ENCODE measurements around the gene TSPAN9. TPM values are rescaled to one million over a fixed set of nuclear protein-coding genes. Genes with fewer than 3 reads are reported as not detected.

TSPAN9 gene
- total RNA-seq, 1 donor from 2014 or later, result 54.4 TPM

DNA sequence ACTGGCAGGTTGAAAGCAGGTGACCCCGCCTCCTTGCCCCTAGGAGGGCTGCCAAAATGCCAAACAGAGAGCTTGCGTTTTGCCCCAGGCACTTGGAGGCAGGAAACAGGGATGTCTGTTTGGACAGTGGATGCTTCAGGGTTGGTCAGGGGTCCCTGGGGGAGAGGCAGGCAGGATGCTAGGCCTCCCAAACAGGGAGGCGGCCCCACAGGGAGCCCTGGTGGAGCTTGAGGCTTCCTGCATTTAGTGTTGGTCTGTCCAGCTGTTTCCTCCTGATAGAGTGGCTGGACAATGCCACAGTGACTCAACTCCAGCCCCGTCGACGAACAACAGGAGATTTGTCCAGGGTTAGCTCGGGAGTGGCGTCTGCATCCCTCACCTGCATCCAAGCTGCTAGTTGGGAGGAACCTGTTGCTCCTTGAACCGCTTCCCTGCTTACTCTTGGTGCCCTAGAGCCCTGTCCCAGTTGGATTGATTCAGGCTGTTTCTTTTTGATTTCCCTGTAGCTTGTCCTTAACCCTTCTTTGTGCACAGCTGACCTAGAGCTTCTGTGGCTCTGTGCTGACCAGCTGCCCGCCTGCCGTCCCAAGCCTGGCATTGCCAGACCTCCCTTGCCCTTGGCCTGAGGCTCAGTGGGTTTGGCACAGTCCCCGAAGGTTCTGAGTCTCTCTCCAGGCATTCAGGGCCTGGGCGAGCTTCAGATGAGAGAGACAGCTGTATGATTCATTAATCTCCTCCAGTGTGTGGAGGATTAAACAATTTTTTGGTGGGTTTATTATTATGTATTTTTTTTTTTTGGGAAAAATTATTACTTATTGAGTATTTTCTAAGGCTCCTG, 45.9 kb downstream of the TSPAN9 start:
- DNase-seq (ENCODE audit: low spot score), result peak; percentile 52

DNA sequence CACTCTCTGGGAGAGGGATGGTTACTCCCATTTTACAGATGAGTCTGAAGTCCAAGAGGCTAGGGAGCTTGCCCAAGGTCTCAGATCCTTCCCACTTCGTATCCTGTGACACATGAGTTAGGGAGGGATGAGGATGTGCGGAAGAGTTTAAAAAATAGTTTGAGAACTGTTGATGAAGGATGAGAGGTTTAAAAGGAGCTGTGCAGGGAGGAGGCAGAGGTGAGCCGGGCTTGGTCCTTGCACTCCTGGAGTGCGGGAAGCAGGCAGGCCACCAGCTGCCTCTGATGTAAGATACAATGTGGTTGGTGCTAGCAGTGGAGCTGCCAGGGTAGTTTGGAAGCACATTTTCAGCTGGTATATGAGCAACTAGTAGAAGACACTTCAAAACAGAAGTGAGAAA, 46.5 kb downstream of the TSPAN9 start:
- DNase-seq (ENCODE audit: low spot score), result no peak

DNA sequence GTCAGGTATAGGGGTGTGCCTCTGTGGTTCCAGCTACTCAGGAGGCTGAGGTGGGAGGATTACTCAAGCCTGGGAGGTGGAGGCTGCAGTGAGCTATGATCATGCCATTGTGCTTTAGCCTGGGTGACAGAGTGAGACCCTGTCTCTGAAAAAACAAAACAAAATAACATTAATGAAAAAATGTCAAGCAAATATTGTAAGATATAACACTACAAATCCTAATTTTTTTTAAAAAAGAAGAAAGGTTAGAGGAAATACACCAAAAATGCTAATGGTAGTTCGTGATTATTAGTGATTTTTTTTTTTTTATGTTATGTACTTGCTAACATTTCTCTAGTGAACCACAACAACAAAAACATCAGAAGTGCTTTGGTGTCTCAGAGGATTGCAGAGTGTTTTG, 47.7 kb downstream of the TSPAN9 start:
- DNase-seq (ENCODE audit: low spot score), result no peak

DNA sequence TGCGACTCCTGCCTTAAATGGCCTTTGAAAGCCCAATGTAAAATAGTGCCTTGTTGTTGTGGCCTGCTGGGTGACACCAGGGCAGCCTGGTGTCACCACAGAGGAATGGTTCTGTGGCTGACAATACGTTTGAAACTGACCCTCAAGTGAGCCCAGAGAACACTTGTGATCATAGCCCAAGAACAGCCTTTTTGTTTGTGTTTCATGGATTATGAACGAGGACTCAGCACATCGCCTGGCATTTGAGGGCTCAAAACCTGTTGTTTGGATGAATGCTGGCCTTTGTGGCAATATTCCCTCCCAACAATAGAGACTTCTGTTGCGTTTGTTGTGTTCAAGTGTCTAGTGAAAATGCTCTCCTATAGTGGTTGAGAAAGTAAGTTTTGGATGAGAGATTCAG, 48.5 kb downstream of the TSPAN9 start:
- DNase-seq (ENCODE audit: low spot score), result no peak

DNA sequence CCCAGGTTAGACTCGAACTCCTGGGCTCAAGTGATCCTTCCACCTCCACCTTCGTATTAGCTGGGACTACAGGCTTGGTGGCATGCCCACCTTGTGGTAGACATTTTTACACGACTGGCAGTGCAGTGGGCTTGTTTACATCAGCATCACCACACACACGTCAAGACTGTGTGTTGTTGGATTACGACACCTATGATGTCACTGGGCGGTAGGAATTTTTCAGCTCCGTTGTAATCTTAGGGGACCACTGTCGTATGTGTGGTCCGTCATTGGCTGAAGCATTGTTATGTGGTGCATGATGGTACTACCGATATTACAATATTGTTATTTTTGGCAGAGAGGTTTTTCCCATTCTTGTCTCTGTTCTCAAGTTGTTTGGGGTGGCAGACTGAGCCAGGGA, 50.7 kb downstream of the TSPAN9 start:
- DNase-seq (ENCODE audit: low spot score), result no peak

DNA sequence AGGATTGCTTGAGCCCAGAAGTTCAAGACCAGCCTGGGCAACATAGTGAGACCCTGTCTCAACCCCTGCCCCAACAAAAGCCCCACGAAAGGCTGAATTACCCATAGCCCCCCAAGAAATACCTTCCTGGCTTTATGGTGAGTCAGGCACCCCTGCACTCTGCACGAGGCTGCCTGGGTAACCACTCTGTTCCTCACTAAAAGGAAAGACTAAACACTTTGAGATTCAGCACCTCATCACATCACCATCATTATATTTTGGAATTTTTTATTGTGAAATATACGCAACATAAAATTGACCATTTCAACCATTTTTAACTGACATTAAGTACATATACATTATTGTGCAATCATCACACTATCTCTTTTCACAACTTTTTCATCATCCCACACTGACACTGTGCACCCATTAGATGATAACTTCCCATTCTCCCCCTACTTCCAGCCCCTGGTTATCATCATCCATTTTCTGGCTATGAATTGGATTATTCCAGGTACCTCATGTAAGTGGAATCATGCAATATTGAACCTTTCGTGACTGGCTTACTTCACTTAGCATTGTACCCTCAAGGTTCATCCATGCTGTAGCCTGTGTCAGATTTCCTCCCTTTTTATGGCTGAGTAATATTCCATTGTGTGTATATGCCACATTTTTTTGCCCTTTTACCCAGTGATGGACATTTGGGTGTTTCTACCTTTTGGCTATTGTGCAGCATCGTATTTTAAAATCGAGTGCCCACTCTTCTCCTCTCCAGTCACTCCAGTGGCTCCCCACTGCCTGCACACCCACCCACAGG, 51.5 kb downstream of the TSPAN9 start:
- no peak for DNase-seq (ENCODE audit: low spot score)

DNA sequence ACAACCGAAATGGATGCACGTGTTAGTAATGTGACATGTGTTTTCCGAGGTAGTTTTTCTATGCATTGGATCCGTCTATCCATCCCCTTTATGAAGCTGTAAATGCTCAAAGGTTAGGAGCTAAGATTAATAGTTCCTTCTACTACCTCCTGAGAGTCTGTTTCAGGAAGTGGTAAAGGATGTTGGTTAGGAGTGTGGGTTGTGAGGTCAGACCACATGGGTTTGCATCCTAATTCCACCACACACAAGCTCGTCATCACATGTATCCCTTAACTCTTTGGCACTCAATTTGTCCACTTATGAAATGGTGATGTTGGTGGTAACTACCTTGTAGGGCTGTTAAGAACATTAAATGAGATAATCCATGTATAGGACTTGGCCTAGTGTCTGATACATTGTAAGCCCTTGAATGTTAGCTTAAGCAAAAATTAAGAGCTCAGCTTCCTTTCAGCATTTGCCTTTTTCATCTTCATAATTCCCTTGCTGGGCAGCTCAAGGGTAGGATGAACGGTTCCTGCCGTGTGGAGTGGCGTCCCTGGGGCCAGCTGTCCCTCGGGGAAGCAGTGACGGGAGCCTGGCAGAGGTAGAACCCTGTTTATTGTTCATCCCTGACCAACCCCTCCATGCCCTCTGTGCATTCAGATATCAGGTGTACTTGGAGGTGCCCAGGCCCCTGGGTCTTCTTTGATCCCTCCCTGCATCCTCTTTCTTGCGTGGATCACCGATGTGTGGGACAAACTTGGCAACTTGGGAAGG, 52.3 kb downstream of the TSPAN9 start:
- no peak for DNase-seq (ENCODE audit: low spot score)

DNA sequence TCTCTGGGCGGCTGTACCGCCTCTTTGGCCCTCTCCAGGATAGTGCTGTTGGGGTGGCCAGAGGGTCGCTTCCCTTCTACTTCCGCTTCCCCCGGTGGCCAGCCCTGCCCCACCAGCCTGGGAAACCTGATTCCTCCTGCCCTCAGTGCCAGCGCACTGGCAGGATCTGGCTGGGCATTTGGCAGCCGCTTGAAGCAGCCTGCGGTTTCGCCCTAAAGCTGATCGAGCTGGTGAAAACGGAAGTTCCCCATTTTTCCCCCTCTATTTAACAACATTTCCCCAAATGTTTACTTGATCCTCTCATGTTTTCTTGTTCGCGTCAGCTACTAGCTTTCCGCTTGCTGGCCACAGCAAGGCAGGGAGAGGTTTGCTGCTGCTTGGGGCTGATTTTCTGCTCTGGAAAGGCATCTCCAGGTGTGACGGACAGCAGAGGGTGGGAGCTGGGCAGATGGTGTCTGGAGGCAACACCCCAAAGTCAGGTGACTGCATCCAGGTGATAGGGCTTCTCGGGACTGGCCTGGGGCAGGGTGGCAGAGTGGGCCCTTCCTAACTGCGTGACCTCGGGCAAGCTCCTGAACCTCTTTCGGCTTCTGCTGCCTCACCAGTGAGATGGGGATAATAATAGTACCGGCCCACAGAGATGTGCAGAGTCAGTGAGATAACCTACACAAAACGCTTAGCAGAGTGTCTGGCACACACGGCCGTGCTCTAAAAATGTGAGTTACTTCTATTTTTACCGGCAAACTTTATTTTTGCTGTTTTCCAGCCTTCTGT, 53.1 kb downstream of the TSPAN9 start:
- DNase-seq (ENCODE audit: low spot score), result no peak

DNA sequence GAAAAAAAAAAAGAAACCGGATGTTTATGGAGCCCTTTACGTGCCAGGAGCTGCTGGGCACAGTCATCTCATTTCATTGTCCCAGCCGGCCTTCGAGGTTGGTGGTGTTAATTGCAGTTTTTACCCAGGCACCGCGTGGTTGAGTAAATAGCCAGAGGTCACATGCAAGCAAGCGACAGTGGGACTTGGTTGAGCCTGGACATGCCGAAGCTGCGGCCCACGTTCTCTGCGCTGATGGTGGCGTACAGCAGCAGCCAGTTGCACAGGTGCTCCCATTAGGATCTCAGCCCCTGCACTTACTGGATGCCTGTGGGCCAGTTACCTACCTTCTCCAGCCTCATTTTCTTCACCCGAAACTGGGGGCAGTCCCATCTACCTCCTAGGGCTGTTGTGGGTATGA, 54.0 kb downstream of the TSPAN9 start:
- DNase-seq (ENCODE audit: low spot score), result no peak

DNA sequence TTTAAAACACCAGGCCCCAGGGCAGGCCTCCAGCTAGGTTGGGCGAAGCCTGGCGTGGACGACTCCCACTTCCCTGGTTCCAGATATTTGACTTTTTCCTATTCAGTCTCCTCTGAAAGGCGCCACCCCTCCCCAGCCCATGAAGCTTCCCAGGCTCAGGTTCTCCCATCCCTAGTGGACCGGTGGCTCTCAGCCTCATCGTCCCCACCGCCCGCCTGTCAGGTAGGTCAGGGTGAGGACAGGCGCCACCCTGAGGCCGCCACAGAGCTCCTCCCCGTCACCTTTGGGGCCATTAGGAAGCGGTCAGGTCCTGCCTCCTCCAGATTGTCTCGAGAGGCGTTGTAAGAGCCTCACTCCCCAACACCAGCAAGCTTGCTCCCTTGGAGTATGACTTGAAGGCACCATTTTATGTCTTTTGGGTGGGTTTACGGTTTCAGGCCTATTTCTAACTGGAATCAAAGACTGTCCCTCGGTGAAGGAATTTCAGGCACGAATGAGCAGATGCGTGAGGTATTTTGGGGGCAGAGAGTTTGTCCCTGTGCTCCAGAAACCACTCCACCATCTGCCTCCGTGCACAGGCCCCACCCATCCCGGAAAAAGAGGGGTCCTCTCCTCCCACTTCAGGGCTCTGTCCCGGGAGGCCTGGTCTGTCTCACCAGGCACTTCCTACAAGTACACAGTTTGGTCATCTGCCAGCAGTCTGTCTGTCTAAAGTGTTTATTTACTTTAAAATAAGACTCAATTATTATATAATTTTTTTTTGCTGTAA, 55.6 kb downstream of the TSPAN9 start:
- DNase-seq (ENCODE audit: low spot score), result peak; percentile 90

DNA sequence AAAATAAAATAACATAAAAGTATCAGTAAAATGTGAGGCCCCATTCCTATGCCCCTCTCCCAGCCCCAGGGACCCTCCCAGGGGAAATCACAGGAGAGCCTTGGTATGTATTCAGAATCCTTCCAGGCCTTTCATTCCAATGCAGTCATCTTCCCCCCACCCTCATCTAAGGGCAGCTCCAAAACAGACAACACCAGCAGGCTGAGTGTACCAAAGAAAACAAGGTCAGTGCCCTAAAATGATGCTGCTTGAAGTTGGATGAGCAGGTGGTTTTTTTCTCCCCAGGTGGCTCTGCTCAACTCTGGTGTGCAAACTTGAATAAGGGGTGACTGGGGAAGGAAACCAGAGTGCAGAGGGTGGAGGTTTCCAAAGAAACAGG, 56.2 kb downstream of the TSPAN9 start:
- no peak for DNase-seq (ENCODE audit: low spot score)

DNA sequence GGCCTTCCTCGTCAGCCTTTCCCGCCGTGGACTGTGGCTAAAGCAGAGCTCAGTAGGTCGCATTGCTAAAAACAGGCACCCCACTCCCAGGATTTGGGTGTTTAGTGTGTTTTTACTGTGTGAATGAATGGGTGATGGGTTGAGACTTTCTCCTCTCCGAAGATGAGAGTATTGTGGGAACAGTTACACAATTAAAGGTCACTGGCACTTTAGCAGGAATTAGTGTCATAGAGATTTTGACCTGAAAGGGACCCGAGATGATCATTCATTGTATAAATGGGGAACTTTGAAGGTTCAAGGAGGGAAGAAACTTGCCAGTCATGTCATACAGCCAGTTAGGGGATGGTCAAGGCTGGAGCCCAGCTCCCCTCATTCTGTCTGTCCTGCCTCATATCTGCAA, 56.9 kb downstream of the TSPAN9 start:
- no peak for DNase-seq (ENCODE audit: low spot score)

DNA sequence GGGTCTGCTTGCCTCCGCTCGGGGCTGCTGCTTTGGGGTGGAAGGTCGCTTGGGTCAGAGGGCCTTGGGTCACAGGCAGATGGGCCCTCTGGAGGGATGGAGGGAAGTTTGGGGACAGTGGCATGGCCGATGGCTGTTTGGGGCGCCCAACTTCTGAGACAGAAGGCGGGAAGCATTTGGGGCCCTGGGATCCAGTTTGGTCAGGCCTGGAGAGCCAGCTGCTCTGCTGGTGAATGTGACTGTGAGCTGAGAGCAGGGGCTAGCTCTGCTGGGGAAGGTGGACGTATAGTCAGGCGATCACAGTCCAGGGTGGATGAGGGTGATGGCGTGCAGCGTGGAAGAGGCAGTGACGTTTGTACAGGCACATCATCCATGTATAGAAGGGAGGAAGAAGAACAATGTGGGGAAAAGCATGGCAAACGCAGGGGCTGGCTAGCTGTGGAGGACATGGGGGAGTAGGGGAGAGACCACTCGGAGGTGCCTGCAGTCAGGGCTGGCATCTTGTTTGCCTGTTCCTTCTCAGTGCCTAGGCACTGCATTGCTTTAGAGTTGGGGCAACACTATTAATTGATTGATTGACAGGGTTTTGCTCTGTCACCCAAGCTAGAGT, 57.5 kb downstream of the TSPAN9 start:
- no peak for DNase-seq (ENCODE audit: low spot score)

DNA sequence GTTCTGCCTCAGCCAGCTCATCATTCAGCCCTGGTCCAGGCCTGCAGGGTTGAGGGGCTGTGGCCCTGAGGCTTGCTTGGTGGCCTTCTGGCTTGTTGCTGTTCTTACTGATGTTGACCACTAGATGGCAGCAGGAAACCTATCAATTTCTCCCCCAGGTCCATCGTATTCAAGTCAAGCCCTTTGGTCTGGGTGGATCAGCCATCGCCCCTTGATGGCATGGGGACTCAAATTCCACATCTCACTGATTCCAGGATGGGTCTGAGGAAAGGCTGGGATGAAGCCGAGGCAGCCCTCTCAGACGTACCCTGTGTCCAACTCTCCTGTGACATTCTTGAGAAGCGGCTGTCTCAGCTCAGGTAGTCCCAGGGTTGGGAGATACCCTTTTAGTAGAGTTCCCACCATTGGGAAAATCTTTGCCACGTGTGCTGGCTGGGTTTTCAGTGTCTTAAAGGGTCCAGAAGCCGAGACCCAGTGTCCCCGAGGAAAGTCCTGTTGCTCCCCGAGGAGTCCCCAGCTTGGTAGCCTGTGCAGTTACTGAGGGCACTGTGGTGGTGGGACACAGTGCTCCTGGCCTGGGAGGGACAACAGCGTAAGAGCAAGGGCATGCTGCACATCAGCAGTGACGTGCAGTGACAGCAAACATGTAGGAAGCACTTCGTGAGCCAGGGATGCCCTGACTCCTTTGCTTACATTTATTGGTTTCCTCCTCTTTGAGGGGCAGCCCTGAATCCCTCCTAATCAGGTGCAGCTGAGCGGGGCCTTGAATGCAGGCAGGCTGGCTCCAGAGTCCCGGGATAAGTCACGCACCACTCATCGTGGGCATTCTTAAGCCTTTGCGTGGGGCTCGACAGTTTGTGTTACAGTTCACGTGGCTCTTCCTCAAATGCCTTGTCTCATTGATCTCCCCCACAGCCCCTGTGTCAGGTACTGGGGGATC, 58.6 kb downstream of the TSPAN9 start:
- DNase-seq (ENCODE audit: low spot score), result peak; percentile 75

DNA sequence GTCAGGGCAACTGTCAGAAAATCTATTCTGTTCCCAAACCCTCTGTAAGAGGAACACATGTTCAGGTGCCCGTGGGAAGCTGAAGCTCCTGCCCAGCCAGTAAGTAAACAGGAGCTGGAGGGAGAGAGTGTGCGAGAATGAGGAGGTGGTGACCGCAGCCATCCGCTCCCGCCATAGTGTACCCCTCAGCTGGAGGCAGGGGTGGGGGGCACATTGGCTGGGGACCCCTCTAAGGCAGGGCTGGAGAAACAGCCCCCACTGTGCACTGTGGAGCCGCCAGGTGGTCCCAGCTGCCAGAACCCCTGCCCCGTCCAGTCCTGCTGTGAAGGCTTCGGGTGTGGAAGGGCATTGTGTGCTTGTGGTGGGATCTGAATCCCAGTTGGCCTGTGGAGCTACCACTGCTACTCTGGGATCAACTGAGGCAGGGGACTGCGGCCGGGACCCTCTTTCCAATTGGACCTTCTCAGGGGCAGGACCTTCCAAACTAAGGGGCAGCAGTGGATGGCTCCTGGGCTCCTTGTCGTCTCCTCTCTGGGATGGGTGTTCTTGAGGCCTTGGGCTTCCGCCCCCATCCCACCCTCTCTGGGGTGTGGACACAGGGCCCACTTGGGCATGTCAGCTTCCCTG, 59.6 kb downstream of the TSPAN9 start:
- no peak for DNase-seq (ENCODE audit: low spot score)

DNA sequence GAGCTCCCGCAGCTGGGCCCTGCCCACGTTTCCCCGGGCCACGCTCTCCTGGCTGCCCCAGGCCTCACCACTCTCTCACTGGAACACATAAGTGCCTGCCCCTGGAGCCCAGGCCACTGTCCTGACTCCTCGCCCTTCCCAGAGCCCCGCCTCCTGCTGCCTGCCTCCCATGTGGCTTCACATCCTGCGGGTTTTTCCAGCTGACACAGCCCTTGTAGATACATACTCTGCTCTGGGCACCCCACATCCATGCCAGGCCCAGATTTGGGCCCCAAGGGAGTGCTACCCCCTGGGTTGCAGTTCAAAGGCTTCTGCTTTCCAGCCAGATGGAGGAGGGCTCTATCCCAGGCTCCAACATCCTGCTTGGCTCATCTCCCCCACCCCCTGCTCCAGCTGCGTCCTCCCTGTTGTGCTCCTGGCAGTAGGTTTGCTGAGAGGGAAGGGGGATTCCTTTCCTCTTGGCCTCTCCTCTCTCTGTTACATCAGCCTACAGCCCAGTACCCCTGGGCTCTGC, 60.1 kb downstream of the TSPAN9 start:
- DNase-seq (ENCODE audit: low spot score), result peak; percentile 55

DNA sequence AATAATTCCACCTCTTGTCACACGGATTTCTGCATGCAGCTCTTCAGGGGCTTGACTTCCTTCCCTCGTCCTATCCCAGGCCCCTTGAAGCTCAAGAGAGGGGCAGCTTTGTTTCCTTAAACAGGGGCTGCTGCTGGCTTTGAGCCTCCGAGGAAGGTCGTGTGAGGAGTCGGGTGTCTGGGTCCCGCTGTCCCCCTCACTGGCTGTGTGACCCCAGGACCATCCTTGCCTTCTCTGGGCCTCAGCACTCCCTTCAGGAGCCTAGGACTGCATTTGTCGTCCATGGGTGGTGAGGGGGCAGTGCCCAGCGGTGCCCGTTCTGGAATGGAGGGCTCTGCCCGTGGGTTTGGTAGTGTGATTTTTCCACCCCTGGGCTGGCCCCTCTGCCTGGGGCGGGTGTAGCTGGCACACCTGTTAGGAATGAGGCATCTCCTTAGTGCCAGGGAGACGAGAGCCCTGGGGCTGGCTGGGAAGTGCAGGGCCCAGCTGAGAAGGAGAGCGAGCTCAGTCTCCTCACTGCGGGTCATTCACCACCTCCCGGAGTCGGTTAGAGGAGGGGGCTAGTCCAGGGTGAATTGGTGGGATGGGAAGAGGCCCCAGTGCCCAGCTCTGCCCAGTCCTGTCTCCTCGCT, 60.8 kb downstream of the TSPAN9 start:
- DNase-seq (ENCODE audit: low spot score), result no peak

DNA sequence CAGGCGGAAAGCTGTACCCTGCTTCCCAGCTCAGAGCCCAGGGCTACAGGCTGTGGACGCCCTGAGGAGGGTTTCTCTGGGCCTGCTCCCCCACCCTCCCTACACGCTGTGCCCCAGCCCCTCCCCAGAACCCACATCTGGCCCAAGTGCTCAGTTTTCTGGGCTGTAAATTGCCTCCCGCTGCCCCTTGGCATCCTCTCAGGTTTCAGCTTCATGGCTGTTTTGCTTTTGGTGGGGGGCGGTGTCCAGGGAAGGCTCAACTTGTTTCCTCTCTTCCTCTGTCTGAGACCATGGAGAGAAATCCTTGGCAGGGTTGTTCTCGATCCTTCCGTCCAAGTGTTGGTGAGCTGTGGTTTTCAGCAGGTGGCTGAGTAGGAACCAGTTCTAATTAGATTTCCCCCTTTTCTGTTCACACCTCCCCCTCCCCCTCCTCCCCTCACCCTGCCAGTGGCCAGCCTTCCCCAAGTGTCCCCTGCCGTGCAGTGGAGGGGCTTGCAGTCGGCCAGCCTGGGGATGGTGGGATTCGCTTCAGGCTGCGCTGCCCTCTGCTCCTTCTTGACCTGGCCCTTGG, 61.8 kb downstream of the TSPAN9 start:
- DNase-seq (ENCODE audit: low spot score), result no peak
